ENCODE data around the gene POFUT2.
"Not testable (repeated sequence)": the region's sequence is repeated elsewhere in the genome, so short reads cannot be mapped to it uniquely, and the experiment has no call there.

The POFUT2 gene

DNA sequence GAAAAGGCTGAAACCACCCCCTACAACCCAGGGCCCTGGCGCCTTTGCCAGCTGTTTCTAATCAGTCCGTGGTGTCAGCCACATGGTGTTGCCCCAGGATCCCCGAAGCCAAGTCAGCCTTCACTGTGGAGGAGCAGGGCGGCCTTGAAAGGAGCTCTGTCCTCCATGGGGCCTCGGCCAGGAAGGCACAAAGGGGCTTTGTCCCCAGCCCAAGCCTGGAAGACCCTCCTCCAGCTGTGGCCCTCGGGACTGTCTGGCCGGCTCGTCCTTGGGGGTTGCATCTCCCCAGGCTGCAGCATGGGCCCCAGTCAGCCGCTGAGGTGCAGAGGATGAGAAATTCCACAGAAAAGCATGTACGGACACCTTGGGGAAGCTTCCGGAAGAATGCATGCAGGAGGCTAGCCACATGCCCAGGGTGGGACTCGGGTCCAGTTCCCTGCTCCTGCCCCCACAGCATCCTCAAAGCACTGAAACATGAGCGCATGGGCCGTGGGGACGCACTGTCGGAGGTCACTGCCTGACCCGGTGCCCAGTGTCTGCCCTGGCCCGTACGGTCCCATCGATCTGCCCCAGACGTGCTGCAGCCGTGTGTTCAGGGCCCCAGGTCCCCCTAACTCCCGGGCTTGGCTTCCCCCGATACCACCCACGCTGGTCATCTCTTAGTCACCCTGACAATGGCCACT is 38.6 kb upstream of the POFUT2 start:
- DNase-seq = no peak

DNA sequence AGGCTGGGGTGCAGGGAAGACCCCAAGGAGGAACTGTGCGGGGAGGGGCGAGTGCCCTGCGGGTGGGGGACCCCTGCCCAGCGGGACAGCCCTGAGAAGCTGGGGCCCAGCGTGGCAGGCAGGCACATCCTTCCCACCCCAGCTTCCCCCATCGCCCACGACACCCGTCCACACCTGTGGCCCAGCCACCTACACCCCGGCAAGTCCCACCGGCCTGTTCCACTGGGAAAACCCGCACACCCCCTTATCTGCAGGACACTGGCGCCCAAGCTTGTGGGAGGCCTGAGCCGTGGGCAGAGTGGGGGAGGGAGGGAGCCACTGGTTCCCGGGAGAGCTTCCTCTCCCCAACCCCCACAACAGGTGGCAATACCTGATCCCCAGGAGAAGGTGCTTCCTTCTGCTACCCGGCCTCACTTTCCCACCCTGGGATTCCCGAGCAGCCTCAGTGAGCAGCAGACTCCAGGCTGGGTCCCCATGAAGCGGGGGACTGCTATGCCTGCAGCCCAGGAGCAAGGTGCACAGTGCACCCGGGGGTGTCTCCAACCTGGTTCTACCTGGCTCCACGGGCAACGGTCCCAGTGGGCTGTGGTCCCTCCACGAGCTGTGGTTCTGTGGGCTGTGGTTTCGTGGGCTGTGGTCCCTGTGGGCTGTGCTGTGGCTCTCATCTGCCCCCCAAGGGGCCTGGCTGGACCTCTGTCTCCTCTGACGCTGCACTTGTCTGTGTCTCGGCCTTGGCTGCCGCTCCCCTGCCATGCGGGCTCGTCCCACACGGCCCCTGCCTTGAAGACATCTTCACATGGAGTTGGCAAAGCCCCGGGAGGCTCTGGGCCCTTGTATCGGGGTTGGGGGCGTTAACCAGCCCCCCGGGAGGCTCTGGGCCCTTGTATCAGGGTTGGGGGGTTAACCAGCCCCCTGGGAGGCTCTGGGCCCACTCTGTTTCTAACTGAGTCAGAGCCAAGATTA is 37.8 kb upstream of the POFUT2 start:
- no peak for DNase-seq

DNA sequence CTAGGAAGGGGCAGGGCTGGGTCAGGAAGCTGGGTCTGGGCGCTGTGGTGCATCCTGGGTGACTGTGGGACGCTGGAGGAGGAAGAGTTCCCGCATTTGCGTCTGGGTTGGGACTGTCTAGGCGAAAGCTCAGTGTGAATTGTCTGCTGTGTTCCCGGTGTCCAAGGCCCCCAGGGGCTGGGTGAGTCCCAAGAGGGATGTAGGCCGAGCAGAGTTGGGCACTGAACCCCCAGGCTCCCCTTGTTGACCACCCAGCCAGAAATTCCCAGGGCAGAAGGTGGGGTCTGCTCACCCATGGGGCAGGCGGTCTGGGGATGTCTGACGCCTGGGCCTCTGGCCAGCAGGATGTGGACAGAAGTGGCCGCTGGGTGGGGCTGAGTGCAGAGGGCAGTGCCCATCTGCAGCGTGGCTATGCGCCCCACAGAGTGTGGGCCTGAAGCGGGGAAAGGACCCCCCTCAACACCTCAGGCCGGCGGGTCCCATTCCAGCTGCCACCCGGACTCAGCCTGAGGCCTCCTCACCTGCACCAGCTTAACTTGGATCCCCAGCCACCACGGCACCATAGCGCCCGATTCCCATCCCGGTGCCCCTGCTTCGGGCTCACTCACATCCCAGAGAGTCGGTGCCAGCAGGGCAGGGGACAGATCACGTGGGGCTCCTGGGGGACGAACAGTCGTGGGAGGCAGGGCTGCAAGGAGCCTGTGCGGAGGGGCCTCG is 37.0 kb upstream of the POFUT2 start:
- no peak for DNase-seq

DNA sequence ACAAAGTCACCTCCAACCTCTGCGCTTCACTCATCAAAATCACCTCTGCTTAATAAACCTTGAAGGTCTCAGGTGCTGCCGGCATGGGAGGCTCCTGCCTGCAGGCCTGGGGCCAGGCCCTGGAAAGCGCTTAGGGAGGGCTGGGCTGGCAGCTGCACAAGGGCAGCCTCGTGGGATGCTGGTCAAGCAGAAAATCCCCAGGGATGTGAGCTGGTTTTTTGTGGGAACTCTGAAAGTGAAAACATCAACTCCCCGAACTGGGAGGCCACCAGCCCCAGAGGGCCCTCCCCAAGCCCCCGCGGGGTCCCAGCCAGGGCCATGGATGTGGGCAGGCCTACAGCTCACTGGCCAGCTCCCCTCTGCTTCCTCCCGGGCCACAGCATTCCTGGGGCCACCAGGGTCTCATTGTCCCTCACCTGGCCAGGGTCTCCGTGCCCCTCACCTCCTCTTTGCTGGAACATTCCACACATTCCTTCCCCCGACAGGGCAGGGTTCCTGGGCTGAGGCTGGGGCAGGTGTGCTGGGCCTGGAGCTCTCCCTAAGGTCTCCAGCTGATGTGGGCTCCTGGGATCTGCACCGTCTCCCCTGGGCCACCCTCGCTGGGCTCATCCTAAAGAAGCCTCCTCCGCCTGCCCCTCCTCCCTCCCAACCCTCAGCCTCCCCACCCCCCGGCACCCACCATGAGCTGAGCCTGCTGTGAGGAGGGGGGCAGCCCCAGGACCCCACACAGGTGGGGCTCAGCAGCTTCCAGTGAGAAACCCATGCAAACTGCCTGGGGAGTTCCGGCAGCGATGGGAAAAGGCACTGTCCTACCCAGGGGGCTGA is 36.0 kb upstream of the POFUT2 start:
- DNase-seq = no peak

DNA sequence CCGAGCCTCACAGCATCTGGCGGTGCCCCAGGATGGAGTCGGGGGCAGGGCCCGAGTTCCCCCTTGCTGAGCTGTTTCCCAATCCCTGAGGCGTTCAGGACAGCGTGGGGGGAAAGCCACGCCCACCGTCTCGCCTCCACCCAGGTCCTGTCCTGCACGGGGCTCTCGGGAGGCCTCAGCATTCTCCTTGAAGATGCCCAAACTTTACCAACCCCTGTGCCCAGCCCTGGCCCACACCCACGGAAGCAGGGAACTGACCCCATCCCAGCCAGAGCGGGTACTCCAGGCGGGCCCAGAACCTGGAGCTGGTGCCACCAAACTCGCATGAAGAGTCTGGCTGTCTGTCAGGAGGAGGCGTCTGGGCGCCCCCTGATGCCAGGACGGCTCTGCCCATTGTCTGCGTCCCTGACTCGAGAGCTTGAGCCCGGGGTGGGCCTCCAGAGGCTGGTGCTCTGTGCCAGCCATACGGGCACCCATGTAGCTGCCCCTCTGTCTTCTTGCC is 35.3 kb upstream of the POFUT2 start:
- no peak for DNase-seq

DNA sequence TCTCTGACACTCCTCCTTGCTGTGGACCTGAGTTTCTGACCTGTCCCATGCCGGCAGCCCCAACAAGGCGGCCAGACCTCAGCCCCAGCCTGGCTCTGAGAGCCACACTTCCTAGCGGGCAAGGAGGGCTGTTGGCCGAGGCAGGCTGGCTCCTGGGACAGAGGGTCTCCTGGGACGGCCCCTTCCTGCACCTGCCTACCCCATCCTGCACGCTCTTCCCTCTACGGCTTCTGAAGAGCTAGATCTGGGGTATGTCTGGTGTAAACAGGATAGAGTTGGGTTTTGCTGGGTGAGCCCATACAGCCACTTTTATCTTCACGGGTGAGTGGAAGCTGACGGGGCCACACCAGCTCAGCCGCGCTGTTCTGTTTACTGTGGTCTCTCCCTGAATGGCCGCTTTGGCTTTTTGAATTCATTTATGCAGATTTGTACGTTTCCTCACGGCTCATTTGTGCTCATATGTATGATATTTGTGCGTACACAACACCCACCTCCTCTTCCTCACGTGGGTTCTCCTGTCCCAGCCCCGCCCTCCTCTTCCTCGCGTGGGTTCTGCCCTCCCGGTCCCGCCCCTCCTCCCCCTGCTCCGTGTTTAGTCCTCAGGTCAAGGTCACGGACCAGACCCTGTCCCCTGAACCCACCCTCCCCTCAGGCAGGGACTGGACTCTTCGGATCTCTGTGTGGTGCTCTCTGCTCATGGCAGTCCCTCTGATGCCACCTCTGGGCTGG is 34.7 kb upstream of the POFUT2 start:
- no peak for DNase-seq

DNA sequence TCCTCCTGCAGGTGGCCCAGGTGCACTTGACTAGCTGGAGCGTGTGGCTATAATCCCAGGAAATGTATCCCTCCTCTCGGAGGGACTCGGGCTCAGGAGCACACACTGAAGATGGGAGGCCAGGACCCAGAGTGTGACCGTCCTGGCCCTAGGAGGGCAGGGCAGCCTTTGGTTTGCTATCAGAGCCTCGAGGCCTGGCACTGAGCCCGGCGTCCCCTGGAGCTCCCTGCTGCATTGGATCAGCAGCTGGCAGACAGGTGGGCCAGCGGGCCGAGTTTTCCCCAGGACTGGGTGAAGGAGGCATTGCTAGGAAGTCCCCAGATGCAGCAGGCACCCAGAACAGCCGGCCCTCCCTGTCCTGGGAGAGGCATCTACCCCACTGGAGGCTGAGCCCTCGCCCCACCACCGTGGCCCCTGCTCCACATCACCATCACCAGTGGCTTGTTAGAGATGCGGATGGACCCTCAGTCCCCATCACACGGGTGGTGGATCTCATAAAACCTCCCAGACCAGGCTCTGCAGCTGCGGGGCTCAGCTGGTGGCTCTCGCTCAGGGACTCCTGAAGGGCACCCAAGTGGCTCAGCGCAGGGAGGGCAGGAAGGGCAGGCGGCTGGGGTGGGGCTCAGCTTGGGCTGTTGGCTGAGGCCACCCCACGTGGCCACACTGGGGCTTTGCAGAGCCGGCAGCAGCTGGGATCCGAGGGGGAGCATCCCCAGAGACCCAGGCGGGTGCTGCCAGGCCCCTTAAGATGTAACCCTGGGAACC is 32.7 kb upstream of the POFUT2 start:
- no peak for DNase-seq

DNA sequence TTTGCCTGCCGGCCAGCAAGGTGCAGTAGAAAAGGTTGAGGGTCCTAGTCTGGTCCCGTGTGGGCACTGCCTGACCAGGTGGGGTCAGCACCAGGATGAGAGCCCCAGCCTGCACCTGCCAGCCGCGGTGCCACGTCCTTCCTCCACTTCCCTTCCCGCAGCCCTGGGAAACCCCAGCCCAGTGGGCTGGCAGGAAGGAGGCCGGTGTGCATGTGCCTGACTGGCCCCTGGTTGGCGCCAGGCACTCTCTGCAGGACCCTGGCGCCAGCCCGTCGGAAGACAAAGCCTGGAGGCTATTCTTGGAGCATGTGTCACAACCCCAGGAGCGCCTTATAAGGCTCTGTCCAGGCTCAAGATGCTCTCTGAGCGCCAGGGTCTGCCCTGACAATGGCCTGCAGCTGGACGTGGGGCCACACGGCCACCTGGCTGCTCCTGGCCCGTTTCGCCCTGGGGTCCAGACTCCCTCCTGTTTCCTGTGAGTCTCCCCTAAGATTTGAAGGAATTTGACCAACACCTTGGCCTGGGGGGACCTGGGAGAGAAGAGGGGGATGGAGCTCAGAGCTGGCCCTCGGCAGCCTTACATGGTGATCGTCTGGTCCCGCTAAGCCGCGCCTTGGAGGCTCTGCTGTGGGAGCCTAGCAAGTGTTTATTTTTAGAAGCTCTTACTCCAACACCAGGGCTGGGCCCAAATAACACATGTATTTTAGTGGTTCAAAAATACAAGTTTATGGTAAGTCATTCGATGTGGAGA is 31.9 kb upstream of the POFUT2 start:
- no peak for DNase-seq

DNA sequence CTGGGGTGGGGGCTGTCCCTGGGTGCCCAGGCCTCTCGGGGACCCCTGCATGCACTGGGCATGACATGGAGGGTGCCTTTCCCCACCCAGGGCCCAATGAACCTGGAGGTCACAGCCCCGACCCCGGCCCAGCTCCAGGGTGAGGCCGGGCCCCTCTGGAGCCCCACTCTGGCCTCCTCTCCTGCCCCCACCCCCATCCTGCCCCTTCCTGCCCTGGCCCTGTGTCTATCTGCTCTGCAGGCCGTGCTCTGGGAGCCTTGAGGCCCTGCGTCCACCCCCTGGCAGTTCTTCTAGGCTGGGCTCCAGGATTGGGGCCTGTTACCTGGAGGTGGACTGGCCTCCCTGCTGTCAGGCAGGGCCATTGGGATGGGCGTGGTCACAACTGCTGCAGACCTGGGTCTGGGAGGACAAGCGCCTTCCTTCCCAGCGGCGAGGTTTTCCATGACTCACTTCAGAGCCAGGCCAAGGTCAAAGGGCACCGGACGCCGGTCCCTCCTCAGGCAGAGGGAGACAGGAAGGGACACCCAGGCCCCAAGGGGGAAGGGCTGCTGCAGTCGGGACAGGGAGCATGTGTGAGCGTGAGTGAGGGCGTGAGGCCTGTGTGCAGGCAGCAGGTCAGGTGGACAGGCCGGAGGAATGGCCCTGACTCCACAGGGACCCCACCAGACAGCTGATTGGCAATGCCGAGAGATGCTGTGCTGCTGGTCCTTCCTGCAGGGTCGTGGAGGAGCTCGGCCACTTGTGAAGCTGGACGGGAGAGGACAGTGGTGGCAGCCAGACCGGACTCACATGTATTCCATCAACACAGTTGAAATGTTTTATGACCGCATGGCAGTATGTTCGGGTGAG is 31.1 kb upstream of the POFUT2 start:
- DNase-seq = no peak

DNA sequence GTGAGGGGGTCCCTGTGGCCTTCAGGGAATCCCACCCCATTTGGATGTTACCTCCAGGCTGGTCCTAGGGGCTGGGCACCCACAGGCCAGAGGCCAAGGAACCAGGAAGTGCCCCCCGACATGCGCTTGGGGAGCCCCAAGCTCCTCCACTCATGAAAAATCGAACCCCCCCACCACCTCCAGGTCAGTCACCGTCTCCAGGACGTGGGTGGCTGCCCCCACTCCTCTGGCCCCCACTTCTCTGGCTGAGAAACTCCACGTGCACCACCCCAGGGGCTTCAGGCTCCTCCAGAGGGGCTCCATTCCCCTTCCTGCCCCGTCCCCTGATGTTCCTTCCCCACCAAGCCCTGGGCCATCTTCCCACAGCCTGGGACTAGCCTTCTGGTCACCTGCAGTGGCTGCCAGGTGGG is 30.5 kb upstream of the POFUT2 start:
- DNase-seq = no peak

DNA sequence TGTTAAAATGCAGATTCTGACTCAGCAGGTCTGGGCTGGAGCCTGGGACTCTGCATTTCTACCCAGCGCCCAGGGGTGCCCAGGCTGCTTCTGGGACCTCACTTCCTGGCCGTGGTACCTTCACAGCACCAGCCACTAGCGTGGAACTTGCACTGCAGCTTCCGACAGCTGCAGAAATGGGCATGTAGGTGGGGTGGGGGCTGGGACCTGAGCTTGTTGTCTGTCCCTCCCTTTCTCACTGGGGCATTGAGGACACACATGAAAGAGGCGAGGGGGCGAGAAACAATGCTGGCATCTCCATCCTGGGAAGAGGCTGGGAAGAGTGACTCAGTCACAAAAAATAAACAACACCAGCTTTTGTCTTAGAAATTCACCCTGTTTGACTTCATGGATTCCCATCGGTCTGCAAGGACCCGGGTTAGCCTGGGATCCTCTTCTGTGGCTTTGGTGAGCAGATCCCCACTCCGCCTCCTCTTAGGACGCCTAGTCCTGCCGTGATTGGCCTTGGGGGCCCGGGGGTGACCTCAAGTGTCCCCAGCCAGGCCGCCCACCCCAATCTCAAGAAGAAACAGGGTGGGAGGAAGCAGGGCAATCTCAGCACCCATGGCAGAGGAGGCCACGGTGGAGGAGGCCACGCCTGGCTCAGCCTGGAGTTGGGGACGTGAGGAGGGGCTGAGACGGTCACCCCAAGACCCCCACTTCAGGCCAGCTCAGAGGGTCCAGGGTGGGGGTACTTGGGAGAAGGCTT is 29.9 kb upstream of the POFUT2 start:
- DNase-seq = no peak

DNA sequence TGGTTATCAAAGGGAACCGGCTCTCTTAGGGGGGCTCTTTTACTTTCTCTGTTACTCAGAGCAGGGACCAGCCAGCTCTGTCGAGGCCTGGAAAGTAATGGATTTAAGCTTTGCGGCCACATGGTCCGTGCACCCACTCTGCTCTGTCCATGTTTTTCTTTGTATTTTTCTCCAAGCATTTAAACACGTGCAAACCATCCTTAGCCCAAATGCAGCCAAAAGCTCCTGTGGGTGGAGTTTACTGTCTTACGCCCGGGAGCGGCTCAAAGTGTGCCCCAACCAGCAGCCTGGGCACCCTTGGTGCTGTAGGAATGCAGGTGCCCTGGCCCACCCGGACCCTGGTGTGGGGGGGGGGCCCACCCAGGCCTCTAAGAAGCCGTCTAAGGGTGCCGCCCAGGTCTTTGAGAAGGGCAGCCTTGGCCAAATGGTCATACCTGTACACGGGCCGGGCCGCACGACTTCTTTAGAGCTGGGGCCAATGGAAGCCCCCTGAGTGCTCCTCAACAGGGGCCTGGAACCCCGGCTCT is 29.2 kb upstream of the POFUT2 start:
- no peak for DNase-seq

DNA sequence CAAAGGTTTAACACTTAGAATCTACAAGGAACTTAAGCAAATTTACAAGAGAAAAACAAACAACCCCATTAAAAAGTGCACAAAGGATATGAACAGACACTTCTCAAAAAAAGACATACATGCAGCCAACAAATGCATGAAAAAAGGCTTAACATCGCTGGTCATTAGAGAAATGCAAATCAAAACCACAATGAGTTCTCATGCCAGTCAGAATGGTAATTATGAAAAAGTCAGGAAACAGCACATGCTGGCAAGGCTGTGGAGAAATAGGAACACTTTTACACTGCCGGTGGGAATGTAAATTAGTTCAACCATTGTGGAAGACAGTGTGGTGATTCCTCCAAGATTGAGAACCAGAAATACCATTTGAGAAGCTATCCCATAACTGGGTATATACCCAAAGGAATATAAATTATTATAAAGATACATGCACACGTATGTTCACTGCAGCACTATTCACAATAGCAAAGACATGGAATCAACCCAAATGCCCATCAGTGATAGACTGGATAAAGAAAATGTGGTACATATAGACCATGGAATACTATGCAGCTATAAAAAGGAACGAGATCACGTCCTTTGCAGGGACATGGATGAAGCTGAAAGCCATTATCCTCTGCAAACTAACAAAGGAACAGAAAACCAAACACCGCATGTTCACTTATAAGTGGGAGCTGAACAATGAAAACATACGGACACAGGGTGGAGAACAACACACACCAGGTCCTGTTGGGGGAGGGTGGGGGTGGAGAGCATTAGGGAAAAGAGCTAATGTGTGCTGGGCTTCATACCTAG is 28.2 kb upstream of the POFUT2 start:
- DNase-seq = not testable (repeated sequence)

DNA sequence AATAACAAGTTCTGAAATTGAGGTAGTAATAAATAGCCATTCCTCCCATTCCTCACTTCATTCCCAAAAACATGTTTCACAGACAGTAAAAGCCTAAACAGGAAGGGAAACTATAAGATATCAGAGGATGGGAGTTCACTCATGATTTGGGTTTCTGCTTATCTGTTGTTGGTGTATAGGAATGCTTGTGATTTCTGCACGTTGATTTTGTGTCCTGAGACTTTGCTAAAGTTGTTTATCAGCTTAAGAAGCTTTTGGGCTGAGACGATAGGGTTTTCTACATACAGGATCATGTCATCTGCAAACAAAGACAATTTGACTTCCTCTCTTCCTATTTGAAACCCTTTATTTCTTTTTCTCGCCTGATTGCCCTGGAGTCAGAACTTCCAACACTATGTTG is 26.0 kb upstream of the POFUT2 start:
- no peak for DNase-seq

DNA sequence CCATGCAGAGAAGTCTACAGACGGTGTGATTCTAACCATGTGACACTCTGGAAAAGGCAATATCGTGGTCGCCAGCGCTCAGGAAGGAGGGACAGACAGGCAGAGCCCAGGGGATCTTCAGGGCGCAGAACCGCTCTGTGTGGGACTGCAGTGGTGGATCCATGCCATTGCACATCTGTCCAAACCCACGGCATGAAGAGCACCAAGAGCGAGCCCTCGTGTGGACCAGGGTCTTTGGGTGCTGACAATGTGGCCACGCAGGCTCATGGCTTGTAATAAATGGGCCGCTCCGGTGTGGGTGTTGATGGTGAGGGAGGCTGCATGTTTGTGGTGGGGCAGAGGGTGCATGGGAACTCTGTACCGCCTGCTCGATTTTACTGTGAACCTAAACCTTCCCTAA is 25.3 kb upstream of the POFUT2 start:
- DNase-seq = no peak

DNA sequence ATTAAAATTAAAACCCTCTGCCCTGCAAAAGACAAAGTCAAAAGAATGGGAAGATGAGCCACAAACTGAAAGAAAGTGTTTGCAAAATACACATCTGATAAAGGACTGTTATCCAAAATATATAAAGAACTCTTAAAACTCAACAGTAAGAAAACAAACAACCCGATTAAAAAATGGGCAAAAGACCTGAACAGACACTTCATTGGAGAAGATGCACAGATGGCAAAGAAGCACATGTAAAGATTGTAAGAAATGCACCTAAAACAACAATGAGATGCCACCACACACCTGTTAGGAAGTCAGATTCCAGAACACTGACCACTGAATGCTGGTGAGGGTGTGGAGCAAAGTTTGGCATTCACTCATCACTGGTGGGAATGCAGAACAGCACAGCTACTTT is 24.6 kb upstream of the POFUT2 start:
- DNase-seq = no peak

DNA sequence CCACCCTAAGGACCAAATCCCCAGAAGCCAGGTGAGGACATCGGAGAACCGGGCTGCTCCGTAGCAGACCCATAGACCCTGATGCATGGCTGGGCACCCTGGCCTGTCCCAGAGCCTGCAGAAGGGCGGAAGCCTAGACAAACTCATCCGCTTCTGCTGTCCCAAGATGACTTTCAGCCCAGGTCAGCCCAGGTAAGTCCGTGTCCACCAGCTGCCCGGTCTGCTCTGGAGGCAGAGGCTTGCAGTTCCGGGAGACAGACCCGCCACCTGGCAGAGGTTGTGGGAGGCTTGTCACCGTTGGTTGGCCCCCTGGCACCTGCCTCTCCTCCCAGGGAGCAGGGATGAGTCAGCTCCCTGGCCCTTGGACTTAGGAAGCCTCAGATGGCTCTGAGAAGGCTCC is 22.8 kb upstream of the POFUT2 start:
- DNase-seq = no peak
